ENCODE results near the gene SNORC. TPM values are rescaled to one million over a fixed set of nuclear protein-coding genes. Genes with fewer than 3 reads are reported as not detected.

The SNORC gene
- total RNA-seq, 2 donors from 2014 or later: 1.3 to 3.6 TPM

DNA sequence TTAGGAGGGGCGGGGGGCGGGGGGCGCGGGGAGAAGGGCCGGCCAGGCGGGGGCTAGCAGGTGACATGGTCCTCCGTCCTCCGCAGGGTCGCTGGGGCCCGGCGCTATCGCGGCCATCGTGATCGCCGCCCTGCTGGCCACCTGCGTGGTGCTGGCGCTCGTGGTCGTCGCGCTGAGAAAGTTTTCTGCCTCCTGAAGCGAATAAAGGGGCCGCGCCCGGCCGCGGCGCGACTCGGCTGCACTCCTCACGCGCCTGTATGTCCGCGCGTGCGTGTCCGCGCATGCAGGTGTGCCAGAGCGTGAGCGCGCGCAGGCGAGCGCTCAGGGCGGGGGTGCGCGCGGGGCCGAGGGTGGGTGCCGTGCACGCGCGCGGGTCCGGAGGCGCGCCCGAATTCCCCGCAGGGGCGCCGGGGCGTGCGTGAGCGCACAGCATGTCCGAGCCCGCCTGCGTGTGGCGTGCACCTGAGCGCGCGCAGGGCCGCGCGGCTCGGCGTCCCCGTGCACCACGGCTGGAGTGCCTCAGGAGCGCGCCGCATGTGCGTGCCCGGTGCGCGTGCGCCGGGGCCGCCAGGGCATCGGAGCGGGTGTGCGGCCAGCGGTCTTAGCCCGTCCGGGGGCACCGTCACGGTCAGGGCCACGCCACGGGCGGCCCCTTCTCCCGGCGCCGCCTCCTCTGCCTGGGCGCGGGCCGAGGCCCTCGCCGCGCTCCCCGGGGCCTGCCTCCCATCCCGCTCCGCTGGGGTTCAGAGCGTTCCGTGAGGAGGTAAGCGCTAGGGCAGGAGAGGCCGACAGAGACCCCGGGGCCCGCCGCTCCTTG, 6.3 kb downstream of the SNORC start:
- Mint-ChIP-seq H3K36me3 (no peaks in the 10 kb centered on the region), H3K9me3 (no peaks in the 10 kb centered on the region), H3K27ac (no peak overlapping the region)
- peak in 1 of 2 donors; percentile 51 for DNase-seq (ENCODE audit: low spot score in 2 of 2)
- ATAC-seq: peak; percentile 59 to 60

DNA sequence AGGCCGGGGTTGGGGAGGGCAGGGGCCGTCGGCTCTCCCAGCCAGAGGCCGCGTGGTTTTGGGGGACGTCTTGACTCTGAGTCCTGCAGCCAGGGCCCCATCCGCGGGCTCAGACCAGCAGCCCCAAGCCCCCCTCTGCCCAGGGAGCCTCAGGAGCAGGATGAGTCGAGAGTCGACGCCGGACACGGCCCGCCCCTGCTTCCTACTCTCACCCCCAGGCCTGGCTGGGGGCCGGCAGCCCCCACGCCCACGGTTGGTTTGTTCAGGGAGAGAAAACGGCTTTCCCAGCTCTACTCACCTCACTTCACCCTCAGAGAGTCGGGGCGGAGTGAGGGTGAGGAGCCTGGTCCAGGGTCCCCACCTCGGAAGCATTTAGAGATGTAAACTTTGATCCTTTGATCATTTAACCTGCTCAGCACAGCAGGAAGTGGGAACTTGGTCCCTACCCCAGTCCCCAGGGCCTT, 6.9 kb downstream of the SNORC start:
- no peaks in the 10 kb centered on the region for H3K36me3 Mint-ChIP-seq
- ATAC-seq: no peak
- no peaks in the 10 kb centered on the region for H3K9me3 Mint-ChIP-seq
- no peak overlapping the region for H3K27ac Mint-ChIP-seq
- DNase-seq (ENCODE audit: low spot score in 2 of 2): no peak

GRCh38 chr2:232877940-232878511, 8.0 kb downstream of the SNORC start:
- ATAC-seq (no peak), DNase-seq (ENCODE audit: low spot score in 2 of 2) (no peak)
- Mint-ChIP-seq H3K36me3 (no peaks in the 10 kb centered on the region), H3K9me3 (no peaks in the 10 kb centered on the region), H3K27ac (no peak overlapping the region)

- no peaks in the 10 kb centered on the region for H3K36me3 Mint-ChIP-seq
- ATAC-seq (no peak), DNase-seq (ENCODE audit: low spot score in 2 of 2) (no peak)
- H3K27ac Mint-ChIP-seq: no peak overlapping the region
- no peaks in the 10 kb centered on the region for H3K9me3 Mint-ChIP-seq
Observed at GRCh38 chr2:232878855-232879617, 9.0 kb downstream of the SNORC start.

GRCh38 chr2:232879618-232880494, 9.8 kb downstream of the SNORC start:
- Mint-ChIP-seq H3K27ac (peak overlapping the region in 1 of 2 donors; percentile 1), H3K9me3 (no peaks in the 10 kb centered on the region), H3K36me3 (no peaks in the 10 kb centered on the region)
- ATAC-seq: no peak
- no peak for DNase-seq (ENCODE audit: low spot score in 2 of 2)

- no peak overlapping the region for H3K27ac Mint-ChIP-seq
- H3K36me3 Mint-ChIP-seq: no peaks in the 10 kb centered on the region
- DNase-seq (ENCODE audit: low spot score in 2 of 2) (no peak), ATAC-seq (no peak)
- no peaks in the 10 kb centered on the region for H3K9me3 Mint-ChIP-seq
Observed at GRCh38 chr2:232880764-232881351, 10.8 kb downstream of the SNORC start.

DNA sequence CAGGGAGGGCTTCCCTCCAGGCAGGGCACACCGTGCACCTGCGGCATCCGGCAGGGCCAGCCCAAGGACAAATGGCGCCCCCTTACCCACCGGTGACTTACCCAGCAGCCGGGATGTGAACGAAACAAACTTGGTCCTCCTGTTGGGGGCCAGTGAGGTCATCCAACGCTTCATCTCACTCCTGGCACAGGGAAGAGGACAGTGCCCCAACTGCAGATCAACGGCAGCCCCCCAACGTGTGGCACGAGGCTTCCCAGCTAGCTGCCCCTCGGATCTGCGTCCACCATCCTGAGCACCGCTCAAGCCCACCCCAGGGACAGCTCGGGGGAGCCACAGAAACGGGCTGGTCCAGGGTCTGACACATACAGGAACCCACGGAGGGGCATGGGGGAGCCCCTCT, 12.0 kb downstream of the SNORC start:
- Mint-ChIP-seq H3K27ac (no peak overlapping the region), H3K9me3 (no peaks in the 10 kb centered on the region), H3K36me3 (no peaks in the 10 kb centered on the region)
- DNase-seq (ENCODE audit: low spot score in 2 of 2) (no peak), ATAC-seq (no peak)

DNA sequence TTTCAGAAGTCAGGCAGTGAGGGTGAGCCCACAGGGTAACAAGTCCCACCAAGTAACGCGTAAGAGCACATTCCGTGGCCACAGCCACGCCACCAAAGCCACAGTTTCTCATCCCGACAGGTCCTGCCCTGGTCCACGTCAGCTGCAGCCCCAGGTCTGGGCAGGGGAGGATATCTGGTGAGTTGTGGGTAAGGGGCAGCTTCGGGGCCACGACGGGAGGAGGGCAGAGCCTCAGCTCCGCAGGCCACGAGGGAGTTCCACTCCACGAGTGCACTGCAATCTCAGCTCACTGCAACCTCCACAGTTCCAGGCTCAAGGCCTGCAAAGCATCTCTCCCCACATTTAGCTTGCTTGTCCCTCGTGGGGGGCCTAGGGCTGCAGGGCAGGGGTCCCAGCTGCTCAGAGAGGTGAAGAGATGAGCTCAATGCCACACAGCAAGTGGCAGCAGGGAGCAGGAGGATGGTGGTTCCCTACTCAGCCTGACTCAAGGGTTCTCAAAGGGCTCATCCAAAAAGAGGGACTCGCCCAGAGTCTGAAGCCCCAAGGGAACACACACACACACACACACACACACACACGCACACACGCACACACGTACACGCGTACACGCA, 12.5 kb downstream of the SNORC start:
- Mint-ChIP-seq H3K36me3 (no peaks in the 10 kb centered on the region), H3K9me3 (no peaks in the 10 kb centered on the region), H3K27ac (no peak overlapping the region)
- DNase-seq (ENCODE audit: low spot score in 2 of 2): no peak
- no peak for ATAC-seq

DNA sequence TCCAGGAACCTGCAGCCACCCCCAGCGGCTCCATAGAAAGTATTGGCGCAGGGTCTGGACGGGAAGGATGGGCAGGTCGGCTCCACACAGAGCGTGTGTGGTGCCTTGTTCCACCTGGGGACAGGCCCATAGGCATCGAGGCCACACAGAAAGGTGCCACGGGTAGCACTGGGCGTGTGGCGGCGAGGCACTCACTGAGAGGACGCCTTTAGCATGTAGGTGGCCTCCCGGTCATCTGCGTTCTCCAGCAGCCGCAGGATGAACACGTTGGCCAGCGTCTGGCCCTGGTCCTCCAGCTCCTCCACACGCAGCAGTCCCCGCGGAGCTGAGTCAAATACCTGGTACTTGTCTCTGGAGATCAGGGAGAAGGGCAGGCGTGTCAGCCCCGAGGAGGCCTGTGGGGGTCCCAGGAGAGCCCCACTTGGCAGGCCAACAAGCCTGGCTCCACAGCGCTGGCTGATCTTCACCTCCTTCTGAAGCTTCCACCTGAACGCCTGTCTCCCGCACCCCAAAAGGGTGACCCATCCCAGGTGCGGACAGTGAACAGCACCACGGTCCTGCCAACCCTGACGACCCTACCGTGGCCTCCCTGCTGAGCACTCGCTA, 13.2 kb downstream of the SNORC start:
- no peak overlapping the region for H3K27ac Mint-ChIP-seq
- no peaks in the 10 kb centered on the region for H3K36me3 Mint-ChIP-seq
- H3K9me3 Mint-ChIP-seq: peaks cover 0 to 3% of the 10 kb centered on the region in 2 donors
- no peak for DNase-seq (ENCODE audit: low spot score in 2 of 2)
- no peak for ATAC-seq

- Mint-ChIP-seq H3K27ac (no peak overlapping the region), H3K9me3 (peaks cover 0 to 3% of the 10 kb centered on the region in 2 donors), H3K36me3 (no peaks in the 10 kb centered on the region)
- DNase-seq (ENCODE audit: low spot score in 2 of 2) (no peak), ATAC-seq (no peak)
Observed at GRCh38 chr2:232884001-232884421, 13.9 kb downstream of the SNORC start.

DNA sequence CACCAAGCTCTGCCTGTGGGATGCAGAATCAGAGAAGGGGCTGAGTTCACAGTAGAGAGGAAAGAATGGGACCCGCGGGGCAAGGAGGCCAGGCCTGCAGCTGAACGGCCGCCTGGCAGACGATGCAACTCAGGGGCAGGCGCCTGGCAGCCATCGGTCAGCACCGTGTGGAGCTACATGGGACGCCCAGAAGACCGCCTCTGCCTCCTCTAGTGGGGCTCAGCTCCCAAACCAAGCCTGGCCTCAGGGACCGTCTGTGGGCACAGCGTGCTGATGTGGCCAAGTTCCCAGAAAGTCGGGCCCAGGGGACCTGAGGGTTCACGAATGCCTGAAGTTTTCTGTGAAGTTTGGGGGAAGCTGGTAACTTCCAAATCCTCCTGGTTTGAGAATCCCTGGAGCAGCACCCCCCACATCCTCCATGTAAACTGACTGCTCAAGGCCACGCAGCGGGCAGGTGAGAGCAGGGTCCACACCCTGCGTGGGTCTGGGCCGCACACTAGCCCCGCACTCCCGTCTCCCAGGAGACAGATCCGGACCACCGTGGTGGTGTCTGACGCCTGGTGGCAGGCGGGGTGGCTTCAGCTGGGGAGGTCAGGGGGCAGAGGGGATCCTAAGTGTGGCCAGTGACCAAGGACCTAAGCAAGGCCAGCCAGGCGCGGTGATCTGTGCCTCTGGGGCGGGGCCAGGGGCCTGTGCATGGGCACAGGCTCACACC, 14.6 kb downstream of the SNORC start:
- ATAC-seq (no peak), DNase-seq (ENCODE audit: low spot score in 2 of 2) (no peak)
- no peak overlapping the region for H3K27ac Mint-ChIP-seq
- H3K36me3 Mint-ChIP-seq: no peaks in the 10 kb centered on the region
- peaks cover 0 to 3% of the 10 kb centered on the region in 2 donors for H3K9me3 Mint-ChIP-seq

DNA sequence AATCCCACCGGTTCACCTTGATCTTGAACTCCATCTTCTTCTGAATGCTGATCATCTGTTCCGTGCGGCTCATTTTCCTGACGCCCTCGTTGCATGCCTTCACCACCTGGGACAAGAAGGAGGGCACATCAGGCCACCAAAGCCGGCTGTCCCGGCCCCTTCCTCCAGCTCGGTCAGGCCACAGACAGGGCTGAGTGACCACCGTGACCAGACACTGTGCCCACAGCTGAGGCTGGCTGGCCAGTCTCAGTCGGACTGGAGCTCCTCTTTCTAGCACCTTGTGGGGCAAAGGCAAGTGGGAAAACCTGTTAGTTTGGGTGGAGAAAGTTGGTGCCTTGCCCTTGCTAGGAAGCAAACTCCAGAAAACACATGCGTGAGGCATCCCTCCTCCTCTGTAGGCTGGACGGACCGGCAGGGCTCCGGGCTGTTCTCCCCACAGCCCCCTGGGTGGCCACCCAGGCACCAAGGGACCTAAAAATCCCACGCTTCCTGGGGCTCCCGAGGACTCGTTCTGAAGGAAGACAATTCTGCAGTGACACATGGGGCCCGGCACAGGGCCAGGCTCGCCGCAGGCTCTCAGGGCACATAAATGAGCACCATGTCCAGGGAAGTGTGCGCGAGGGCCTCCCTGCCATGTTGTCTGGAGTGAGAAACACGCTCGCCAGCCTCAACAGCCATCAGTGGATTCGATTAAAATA, 15.3 kb downstream of the SNORC start:
- Mint-ChIP-seq H3K27ac (no peak overlapping the region), H3K9me3 (peaks cover 0 to 3% of the 10 kb centered on the region in 2 donors), H3K36me3 (no peaks in the 10 kb centered on the region)
- ATAC-seq: no peak
- no peak for DNase-seq (ENCODE audit: low spot score in 2 of 2)

DNA sequence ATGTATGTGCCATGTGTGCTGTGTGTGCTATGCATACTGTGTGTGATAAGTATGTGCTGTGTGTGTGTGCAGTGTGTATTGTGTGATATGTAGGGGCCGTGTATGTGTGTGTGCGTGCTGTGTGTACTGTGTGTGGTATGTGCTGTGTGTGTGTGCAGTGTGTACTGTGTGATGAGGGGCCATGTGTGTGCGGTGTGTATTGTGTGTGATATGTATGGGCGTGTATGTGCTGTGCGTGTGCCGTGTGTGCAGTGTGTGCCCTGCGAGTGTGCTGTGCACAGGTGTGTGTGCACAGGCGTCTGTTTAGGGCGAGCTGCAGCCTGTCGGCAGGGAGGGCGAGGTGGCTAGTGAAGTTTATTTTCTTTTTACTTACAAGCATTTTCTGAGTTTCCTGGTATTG, 16.1 kb downstream of the SNORC start:
- peaks cover 0 to 3% of the 10 kb centered on the region in 2 donors for H3K9me3 Mint-ChIP-seq
- H3K36me3 Mint-ChIP-seq: no peaks in the 10 kb centered on the region
- H3K27ac Mint-ChIP-seq: no peak overlapping the region
- no peak for ATAC-seq
- DNase-seq (ENCODE audit: low spot score in 2 of 2): no peak

DNA sequence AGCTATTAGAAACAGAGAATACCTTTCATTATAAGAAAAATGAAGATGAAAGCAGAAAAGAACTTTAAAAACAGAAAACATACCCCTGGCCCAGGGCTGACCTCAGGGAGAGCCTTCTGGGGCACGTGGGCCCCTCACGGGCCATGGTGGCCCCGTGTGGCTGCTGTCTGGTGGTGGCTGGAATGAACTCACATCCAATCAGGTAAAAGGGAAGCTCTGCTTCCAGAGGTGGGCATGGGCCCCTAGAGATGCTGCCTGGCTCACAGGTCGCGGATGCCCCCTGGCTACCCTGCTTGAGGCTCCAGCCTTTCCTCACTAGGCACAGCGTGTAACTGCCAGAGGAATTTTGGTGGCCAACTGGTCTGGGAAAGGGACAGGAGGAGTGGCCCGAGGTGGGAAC, 16.6 kb downstream of the SNORC start:
- no peak overlapping the region for H3K27ac Mint-ChIP-seq
- H3K36me3 Mint-ChIP-seq: no peaks in the 10 kb centered on the region
- H3K9me3 Mint-ChIP-seq: peaks cover 0 to 3% of the 10 kb centered on the region in 2 donors
- ATAC-seq (no peak), DNase-seq (ENCODE audit: low spot score in 2 of 2) (no peak)
